Measurements from ENCODE around the gene PHACTR3.
"Not testable (repeated sequence)": the region's sequence is repeated elsewhere in the genome, so short reads cannot be mapped to it uniquely, and the experiment has no call there.

PHACTR3 gene

GRCh38 chr20:59603781-59604541 is at the start of gene PHACTR3:
TSS of gene PHACTR3 (plus strand) at chr20:59604540. CDS start at chr20:59605015, 475 bp downstream.
- no peak for DNase-seq

DNA sequence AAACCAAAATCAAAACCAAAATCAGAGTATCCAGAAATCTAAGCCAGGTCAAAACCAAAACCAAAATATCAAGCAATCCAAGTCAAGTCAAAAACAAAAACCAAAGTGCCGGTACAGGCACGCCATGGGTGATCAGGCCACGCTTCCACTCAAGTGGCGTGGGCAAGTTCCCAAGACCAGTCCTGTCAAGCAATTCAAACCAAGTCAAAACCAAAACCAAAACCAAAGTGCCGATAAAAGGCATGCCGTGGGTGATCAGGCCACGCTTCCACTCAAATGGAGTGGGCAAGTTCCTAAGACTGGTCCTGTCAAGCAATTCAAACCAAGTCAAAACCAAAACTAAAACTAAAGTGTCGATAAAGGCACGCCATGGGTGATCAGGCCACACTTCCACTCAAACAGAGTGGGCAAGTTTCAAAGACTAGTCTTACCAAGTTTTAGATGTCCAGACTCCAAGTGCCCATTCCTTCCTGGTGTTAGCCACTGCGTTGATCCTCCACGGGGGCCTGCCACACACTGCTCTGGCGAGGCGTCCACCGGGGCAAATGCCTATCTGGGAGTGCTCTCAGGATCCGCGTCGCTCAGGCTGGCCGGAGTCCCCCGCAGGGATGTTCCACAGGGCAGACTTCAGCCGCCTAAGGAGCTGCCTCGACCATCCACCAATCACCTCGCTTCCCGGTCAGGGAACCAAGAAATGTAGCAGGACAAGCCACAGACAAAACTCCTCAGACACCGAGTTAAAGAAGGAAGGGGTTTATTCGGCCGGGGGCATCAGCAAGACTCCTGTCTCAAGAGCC is 46.4 kb upstream of the PHACTR3 start:
- not testable (repeated sequence) for DNase-seq

GRCh38 chr20:59559024-59559817 is 45.1 kb upstream of the PHACTR3 start:
- DNase-seq = no peak

GRCh38 chr20:59559863-59560262 is 44.5 kb upstream of the PHACTR3 start:
- no peak for DNase-seq

DNA sequence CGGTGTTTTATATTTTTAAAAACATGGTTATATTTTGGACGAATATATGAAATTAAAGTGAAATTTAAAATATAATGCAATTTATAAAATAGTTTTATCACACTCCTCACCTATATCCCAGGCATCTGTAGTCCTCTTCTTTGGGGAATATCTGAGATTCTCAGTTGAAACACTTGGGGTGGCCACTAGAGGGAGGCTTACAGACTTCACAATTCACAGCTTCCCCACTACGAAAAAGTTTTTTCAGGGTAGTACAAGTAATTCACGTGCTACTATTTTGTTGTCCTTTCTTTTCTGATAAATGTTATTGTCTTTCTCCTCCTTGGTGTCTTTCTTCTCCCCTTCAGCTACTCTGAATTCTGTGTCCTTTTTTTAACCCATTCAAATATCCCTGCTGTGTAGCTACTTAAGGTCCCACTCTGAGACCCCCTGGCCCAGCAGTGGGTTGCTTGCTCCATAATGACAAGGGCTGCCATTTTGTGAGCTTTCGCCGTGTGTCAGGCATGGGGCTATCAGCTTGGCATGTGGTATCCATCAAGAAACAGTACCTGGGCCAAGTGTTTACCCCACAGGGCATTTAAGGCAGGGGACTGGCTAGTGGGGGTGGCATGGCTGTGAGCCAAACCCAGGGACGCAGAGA is 43.6 kb upstream of the PHACTR3 start:
- no peak for DNase-seq

DNA sequence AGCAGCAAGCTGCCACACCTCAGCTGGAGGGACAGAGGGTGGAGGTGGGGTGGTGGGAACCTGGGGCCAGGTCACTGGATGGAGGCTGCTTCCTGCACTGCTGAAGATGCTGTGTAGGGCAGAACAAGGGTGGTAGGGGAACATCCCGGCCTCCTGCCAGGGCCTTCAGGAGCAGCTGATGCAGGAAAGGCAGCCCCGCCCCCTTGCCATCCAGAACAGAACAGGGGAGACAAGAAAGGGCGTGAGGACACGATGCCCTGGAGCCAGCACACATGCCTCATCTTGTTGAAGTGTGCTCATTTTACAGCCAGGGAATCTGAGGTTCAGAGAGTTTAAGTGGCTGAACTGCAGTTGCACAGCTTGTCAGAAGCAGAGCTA is 43.1 kb upstream of the PHACTR3 start:
- DNase-seq = no peak

DNA sequence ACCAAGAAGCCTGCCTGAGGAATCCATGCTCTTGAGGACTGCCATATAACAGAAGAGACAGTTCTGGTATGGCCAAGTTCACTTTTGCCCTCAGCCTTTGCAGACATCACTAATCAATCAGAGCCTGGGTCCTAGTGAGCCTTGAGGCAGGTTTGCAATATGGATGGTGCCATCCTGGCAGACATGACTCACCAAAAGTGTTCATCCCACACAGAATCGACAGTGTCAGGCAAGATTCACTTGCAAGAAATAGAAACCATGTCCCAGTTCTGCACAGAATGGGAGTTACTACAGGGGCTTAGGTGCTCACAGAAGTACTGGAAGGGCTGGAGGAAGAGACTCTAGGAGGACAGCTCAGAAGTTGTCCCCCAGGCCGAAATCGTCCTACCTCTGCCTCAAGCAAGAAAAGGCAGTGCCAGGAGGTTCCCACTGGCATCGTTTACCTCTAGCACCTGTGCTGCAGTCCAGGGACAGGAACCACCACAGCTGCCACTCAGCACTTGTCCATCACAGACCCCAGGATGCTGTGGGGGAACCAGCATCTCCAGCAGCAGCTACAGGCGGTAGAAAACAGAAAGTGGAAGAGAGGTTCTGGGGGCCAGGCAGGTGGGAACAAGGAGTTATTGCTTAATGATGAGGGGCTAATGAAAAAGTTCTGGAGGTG is 42.6 kb upstream of the PHACTR3 start:
- no peak for DNase-seq

- DNase-seq = no peak
These were observed 40.2 kb upstream of the PHACTR3 start for GRCh38 chr20:59564171-59564570.

GRCh38 chr20:59564943-59565342 is 39.4 kb upstream of the PHACTR3 start:
- no peak for DNase-seq

DNA sequence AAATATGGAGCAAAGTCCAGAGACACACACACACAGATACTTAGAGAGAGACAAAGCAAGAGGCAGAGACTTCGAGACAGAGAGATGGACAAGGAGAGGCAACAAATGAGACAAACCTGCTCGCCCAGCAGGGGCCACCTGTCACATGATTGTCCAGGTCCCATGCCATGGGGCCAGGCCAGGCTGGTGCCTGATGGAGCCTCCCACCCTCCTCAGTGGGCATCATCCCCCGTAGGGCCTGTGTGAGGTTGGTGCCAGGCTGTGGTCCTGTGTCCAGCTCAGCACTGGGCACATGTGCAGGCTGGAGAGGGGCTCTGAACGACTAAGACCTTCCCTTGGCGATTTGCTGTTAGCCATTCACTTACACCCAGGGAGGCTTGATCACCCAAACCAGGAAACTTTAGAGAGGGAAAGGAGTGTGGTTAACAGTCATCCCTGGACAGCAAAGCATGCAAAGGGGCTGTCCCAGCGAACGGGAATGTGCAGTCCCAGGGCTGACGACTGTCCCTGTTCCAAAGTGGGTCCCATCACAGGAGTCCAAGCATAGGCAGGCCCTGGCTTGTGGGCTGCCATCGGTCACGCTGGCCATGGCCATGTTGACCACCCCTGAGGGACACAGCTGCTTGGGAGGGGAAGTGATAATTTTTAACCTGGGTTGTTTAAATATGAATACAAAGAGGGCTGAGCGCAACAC is 38.4 kb upstream of the PHACTR3 start:
- DNase-seq = no peak

DNA sequence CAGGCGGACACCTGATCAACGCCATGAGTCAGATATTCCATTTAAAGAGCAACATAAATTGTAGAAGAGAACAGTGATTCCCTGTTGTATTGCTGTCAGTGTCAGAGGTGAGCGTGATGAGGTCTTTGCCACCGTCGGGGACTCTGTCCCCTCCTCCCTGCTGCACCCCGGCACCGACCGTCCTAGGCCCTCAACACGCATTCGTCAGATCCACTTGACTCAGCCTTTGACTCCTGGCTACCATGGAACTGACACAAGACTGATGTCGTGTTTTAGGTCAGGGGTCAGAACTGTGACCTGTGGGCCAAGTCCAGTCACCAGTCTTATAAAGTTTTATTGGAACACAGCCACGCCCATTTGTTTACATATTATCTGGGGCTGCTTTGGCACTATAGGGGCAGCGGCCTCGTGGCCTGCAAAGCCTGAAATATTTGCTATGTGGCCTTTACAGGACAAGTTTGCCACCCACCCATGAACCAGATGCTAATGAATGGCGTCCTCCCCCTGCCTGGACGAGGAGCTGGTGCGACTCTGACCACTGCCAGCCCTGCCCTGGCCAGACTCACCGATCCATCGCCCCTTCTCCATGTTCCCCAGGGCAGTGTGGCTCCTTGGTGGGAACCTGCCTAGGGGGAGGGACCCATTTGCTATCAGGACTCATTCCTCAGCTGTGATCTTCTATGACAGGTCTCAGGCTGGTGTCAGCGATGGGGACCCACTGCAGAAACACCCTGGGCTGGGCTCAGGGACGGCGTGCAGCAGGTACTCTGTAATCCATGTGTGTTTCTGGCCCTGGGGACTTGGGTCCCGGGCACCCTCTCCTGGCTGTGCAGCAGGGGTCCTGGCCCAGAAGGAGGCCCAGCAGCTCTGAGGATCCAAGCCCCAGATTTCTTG is 37.5 kb upstream of the PHACTR3 start:
- DNase-seq = no peak

DNA sequence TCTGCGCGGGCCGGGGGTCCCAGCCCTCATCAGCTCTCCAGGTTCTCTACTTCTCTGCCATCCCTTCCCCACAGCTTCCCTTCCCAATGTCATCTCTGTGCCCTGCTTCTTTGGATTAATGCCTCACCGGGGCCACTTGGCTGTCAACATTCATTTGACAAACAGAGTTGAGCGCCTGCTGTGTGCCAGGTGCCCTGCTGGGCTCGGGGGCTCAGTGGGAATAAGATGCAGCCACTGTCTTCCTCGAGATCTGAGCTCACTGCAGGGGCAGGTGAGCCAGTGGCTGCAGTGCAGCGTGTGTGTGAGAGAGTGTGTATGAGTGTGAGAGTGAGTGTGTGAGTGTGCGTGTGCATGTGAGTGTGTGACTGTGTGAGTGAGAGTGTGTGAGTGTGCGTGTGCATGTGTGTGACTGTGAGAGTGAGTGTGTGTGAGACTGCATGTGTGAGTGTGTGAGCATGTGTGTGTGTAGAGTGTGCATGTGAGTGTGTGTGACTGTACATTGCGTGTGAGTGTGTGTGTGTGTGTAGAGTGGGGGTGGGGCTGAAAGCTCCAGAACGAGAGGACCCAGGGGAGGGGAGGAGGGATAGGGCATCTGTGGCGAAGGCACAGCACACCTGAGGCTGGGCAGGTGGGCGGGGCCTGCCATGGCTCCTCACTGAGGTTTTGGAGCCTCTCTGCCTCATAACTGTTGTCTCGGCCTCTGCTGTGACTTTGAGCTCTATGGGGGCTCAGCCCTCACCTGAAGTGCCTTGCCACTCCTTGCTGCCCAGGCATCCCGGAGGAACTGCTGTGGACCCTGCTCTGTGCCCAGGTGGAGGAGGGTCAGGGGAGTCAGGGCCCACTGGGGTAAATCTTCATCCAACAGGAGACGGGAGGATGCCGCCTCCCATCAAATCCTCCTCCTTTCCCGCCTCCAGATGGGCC is 36.5 kb upstream of the PHACTR3 start:
- no peak for DNase-seq

GRCh38 chr20:59568509-59569024 is 35.8 kb upstream of the PHACTR3 start:
- no peak for DNase-seq

DNA sequence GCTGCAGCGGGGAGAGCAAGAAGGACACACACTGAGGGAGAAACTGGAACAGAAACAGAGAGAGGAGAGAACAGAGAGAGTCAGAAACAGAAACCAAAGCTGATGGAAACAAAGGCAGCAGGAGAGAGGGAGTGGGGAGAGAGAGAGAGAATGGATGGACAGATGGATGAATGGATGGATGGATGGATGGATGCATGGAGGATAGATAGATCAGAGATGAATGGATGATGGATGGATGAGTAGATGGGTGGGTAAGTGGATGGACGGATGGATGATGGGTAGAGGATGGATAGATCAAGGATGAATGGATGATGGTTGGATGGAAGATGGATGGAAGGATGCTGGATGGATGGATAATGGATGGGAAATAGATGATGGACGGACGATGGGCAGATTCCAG is 35.0 kb upstream of the PHACTR3 start:
- no peak for DNase-seq

DNA sequence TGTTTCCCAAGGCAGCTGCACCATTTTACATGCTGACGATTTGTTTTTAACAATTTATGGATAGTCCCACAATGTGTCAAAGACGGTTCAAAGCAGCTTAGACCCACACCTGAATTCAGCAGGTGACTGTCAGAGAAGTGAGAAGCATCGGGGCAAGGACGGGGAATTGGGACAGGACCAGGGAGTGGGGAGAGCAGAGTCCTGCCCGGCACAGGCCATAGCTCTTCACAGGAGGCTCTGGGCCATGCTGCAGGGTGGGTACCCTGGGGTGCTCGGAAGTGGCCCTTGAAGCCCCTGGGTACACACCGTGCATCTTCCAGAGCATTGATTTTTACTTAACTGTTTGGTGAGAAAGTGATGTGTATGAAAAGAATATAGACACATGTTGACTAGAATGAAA is 33.2 kb upstream of the PHACTR3 start:
- DNase-seq = no peak

DNA sequence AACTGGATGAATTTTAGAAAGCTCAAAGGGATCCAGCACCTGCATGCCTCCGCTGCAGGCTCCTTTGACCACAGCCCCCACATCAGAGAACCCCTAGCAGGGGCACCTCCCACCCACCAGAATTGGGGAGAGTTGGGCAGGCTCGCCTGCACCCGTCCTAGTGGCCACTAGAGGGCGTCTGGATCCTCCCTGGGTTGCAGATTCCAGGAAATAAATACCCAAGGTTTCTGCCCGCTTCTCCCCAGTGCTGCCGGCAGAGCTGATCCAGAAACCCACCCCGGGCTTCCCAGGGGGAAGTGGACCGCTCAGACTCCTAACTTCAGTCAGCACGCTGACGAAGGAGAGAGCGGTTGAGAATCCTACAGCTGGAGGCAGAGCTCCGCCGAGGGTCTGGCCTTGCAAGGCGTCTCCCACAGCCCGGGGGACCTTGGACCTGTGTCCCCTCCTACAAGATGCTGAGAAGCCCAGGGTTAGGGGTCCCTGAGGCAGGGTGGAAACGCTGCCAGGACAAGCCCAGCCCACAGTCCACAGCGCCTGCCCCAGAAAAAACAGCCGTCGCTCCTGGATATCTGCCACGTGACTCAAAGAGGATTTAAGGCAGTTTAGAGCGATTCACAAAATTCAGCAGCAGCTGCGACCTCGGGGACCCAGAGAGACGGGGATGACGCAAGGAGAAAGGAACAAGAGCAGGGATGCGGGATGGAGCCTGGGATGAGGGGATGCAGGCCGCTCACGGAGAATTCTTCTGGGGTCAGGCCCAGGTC is 32.6 kb upstream of the PHACTR3 start:
- DNase-seq = no peak

DNA sequence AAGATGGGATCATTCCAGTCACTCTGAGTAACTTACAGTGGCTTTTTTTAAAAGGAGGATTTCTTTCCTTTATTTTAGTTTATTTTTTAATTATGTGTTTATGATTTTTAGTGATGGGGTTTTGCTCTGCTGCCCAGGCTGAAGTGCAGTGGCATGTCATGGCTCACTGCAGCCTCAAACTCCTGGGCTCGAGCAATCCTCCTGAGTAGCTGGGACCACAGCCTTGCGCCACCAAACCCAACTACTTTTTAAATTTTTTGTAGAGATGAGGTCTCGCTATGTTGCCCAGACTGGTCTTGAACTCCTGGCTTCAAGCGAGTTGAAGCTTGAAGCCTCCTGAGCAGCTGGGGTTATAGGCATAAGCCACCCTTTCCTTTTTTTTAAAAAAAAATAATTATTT is 31.8 kb upstream of the PHACTR3 start:
- no peak for DNase-seq

DNA sequence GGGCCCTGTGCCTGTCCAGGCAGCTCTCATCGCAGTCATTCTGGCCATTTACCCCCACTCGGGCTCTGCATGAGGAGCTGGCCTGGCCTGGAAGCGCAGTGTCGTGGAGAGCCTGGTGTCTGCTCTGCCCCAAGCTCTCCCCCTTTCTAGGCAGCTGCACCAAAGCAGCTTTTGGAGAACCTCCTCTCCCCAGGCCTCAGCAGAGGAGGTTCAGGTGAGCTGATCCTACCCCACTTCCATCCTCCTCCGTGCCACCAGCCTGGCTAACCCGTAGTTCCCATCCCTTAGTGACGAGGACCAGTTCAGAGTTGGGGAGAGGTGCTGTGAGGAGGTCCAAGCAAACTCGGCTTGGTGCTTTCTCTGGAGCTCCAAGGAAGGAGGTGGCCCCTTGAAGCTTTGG is 30.5 kb upstream of the PHACTR3 start:
- no peak for DNase-seq

DNA sequence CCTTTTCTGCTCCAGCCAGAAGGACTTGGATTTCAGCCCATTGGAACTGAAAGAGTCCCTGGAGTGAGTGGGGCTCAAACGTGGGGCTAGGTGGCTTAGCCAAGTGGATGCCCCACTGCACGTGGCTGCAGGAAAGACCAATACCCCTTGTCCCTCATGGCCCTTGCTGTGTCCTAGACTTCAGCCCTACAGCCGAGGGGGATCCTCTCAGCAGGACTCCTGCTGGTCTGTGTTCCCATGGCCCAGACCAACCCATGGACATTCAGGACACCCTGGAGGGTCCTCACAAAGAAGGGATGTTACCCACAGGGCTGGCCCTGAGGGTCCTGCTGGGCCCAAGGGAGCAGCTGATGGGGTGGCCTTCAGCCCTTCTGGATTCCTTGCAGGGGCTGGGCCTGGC is 30.0 kb upstream of the PHACTR3 start:
- DNase-seq = no peak
